Type B pancreatic cell (in vitro differentiated cells): ENCODE results near the gene NCK1. TPM values are rescaled to one million over a fixed set of nuclear protein-coding genes. Genes with fewer than 3 reads are reported as not detected.
A peak's percentile ranks its signal among the peaks of the same experiment; 100 is the strongest.

ENCODE experiments used
- DNase-seq: peaks from one replicate; pipeline ENCODE4 v3.0.0; 2021; ENCODE audit warnings: mixed read lengths; ENCODE audit not compliant: unreplicated experiment; ENCODE audit errors: extremely low spot score
- H3K27ac Mint-ChIP-seq: 2 replicates; pipeline ENCODE4 v1.8.0; 2021; ENCODE audit warnings: mild to moderate bottlenecking, mixed read lengths
- H3K27me3 Mint-ChIP-seq: 2 replicates; pipeline ENCODE4 v1.8.0; 2021; ENCODE audit warnings: mixed read lengths
- H3K36me3 Mint-ChIP-seq: 2 replicates; pipeline ENCODE4 v1.8.0; 2021; ENCODE audit warnings: mixed read lengths
- H3K4me1 Mint-ChIP-seq: one replicate; pipeline ENCODE4 v1.8.0; 2021; ENCODE audit warnings: mixed read lengths; ENCODE audit not compliant: unreplicated experiment
- H3K4me3 Mint-ChIP-seq: 2 replicates; pipeline ENCODE4 v1.8.0; 2021; ENCODE audit warnings: mild to moderate bottlenecking, mixed read lengths
- H3K9me3 Mint-ChIP-seq: 2 replicates; pipeline ENCODE4 v1.8.0; 2021; ENCODE audit warnings: mixed read lengths
- total RNA-seq: library from RNA; stranded (reverse); gene quantifications from 2 replicates; pipeline ENCODE4 v1.2.1, GENCODE V29; 2021; ENCODE audit warnings: low replicate concordance
- TF ChIP-seq, protein P1 (sequence below): fragments of 200-600 bp; sonication (generic); conservative IDR thresholded peaks from 2 replicates; pipeline ENCODE4 v1.5.0; 2021; ENCODE audit warnings: antibody characterized with exemption, mild to moderate bottlenecking

NCK1 gene
- total RNA-seq, 1 donor from 2014 or later = 24.3 TPM

DNA sequence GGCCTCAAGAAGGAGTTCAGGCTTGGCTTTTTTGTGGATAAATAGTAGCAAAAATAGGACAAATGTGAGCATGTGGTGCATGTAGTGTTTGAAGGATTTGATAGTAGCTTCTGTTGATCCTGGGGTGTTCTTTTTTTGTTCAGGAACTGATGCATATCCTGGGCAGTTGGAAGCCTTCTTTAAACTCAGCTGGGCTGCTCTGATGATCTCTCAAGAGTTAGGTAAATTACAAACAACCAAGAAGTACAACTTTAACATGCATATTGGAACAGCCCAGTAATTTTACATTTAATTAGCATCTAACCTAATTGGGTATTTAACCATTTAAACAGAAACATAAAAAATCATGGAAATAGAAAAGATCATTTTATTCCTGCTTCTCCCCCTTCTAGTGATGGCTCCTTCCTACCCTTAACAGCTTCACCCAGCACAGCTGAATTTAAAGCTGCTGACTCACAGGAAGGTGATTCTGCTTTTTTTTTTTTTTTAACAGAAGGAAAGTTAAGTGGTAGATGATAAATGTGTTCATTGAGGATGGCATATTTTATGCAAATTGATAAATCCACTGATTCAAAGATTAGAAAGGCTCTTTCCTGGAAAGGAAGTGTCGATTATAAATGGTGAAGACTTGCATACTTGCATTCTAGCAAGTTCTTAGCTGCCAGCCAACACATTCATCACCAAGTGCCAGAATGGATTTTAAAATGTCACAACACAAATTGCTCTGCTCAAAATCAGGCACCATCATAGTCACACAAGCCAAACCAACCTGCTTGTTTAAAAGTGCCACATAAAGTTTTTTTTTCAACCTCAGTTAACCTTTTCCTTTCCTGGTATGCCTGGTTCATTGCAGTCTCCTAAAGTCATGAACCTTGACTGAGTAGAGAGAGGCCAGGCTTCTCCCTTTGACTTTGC lies 23.1 kb upstream of the NCK1 start:
- no peak for DNase-seq
- TF ChIP-seq, protein P1, sequence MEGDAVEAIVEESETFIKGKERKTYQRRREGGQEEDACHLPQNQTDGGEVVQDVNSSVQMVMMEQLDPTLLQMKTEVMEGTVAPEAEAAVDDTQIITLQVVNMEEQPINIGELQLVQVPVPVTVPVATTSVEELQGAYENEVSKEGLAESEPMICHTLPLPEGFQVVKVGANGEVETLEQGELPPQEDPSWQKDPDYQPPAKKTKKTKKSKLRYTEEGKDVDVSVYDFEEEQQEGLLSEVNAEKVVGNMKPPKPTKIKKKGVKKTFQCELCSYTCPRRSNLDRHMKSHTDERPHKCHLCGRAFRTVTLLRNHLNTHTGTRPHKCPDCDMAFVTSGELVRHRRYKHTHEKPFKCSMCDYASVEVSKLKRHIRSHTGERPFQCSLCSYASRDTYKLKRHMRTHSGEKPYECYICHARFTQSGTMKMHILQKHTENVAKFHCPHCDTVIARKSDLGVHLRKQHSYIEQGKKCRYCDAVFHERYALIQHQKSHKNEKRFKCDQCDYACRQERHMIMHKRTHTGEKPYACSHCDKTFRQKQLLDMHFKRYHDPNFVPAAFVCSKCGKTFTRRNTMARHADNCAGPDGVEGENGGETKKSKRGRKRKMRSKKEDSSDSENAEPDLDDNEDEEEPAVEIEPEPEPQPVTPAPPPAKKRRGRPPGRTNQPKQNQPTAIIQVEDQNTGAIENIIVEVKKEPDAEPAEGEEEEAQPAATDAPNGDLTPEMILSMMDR = no peak
- Mint-ChIP-seq H3K9me3 (no peaks in the 10 kb centered on the region), H3K36me3 (peaks cover 7% of the 10 kb centered on the region), H3K27ac (peak overlapping the region; percentile 20), H3K4me1 (peaks cover 42% of the 10 kb centered on the region), H3K27me3 (no peaks in the 10 kb centered on the region), H3K4me3 (no peak overlapping the region)

DNA sequence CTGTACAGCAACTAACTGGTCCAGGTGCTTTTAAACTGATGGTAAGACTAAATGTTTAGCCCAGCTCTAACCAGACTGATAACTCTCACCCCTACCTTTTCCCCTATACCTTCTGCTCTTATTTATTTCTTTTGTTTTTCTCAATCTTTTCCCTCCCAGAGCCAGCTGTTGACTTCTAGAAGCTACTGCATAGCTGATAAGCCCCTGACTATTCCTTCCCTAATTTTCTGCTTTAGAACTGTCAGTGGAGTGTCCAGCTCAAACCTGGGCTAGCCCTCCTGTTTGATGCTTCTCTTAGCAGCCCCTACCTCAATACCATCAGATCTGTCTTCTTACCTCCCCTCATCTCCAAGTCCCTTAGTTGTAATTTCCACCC lies 22.5 kb upstream of the NCK1 start:
- Mint-ChIP-seq H3K9me3 (no peaks in the 10 kb centered on the region), H3K4me3 (no peak overlapping the region), H3K4me1 (peaks cover 42% of the 10 kb centered on the region), H3K27ac (peak overlapping the region; percentile 20), H3K36me3 (peaks cover 7% of the 10 kb centered on the region), H3K27me3 (no peaks in the 10 kb centered on the region)
- DNase-seq = no peak
- TF ChIP-seq, protein P1 = no peak

DNA sequence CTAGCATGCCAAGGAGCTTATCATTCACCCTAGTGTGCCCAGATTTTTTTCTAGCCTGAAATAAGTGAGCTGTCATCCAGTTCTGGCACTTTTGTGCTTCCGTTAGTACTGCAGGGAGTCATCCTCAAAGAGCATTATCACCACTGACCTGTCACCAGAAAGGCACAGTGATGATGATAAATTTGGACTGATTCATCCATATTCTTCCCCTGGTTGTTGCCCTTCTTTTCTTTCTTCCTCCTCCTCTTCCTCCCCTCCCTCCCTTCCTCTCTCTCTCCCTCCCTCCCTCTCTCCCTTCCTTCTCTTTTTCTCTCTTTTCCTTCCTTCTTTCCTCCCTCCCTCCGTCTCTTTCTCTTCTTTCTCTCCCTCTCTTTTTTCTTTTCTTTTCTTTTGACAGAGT lies 21.8 kb upstream of the NCK1 start:
- Mint-ChIP-seq H3K27me3 (no peaks in the 10 kb centered on the region), H3K27ac (peak overlapping the region; percentile 20), H3K4me1 (peaks cover 36% of the 10 kb centered on the region), H3K4me3 (no peak overlapping the region), H3K36me3 (peaks cover 11% of the 10 kb centered on the region), H3K9me3 (no peaks in the 10 kb centered on the region)
- TF ChIP-seq, protein P1 = no peak
- DNase-seq = no peak

DNA sequence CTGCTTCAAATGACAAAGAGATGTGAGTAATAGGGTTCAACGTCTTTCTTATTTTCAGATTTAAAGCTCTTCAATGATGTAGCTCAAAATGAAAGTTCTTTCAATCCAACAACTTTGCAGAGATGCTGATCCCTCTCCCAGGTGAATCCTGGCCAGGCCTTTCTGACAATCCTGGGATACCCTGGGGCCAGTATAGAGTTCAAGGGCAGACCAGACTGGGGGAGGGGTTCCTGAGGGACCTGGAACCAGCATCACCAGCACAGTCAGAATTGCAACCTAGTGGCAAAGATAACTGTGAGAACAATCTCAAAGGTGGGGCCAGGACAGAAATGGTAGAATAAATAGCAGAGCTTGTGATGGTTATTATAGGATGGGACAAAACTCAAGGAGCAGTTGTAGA lies 19.7 kb upstream of the NCK1 start:
- H3K36me3 Mint-ChIP-seq = peaks cover 17% of the 10 kb centered on the region
- H3K9me3 Mint-ChIP-seq = no peaks in the 10 kb centered on the region
- TF ChIP-seq, protein P1 = no peak
- DNase-seq = no peak
- no peak overlapping the region for H3K4me3 Mint-ChIP-seq
- no peak overlapping the region for H3K27ac Mint-ChIP-seq
- H3K27me3 Mint-ChIP-seq = no peaks in the 10 kb centered on the region
- peaks cover 19% of the 10 kb centered on the region for H3K4me1 Mint-ChIP-seq

DNA sequence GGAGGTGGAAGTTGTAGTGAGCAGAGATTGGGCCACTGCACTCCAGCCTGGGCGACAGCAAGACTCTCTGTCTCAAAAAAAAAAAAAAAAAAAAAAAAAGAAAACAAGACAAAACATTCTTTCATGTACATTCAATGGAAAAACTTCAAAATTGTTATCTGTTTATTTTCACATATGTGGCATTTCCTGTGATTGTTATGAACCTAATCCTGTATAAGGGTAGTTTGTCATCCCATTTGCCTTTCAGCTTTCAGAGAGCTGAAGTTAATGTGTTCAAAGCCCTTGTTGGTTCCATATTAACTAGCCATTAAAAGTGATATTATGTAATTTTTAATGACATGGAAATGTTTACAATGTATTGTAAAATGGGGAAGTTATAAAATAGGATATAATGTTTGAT lies 17.3 kb upstream of the NCK1 start:
- TF ChIP-seq, protein P1 = no peak
- H3K4me1 Mint-ChIP-seq = peaks cover 4% of the 10 kb centered on the region
- no peaks in the 10 kb centered on the region for H3K27me3 Mint-ChIP-seq
- no peak for DNase-seq
- no peak overlapping the region for H3K27ac Mint-ChIP-seq
- no peaks in the 10 kb centered on the region for H3K9me3 Mint-ChIP-seq
- H3K4me3 Mint-ChIP-seq = no peak overlapping the region
- peaks cover 21% of the 10 kb centered on the region for H3K36me3 Mint-ChIP-seq
